C4-2B (cell line): ENCODE measurements around the gene DHX16.

Experiments
- ZFX ChIP-seq: fragments of 450-650 bp; IDR thresholded peaks from 2 replicates; pipeline ENCODE4 v1.6.1; 2017
- TF ChIP-seq, protein P1 (sequence below): fragments of 450-650 bp; conservative IDR thresholded peaks from 2 replicates; pipeline ENCODE4 v1.5.1; 2017; ENCODE audit warnings: mild to moderate bottlenecking

DNA sequence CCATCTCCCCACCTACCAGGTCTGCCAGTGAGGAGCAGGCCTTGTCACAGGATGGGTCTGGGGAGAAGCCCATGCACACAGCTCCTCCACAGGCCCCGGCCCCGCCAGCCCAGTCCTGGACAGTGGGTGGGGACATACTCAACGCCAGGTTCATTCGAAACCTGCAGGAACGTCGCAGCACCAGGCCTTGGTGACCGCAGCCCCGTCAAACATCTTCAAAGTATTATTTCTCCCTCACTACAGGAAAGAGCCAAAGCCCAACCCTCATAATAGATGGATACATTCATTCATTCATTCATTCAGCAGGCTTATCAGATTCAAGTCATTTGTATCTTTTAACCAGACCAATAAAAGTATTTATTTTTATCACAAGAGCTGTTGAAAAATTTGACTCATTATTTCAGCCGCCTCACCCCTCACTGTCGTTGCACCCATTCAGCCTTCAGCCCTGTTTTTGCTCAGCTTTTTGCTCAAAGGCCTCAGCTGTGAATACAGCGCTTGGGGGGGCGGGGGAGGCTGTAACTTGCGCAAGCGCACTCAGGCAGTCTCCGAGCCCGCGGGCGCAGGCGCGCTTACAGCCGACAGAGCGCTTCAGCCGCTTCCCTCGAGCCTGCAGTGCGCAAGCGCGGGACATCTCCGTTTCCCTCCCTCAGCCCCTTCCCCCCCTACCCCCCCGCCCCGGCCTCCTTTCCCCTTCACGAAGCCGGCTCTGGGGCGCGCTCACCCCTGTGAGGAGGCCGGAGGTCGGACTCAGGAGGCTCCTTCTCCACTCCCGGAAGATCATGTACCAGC lies 26.2 kb downstream of the DHX16 start, which contains the start of gene C6orf136:
- TF ChIP-seq, protein P1, sequence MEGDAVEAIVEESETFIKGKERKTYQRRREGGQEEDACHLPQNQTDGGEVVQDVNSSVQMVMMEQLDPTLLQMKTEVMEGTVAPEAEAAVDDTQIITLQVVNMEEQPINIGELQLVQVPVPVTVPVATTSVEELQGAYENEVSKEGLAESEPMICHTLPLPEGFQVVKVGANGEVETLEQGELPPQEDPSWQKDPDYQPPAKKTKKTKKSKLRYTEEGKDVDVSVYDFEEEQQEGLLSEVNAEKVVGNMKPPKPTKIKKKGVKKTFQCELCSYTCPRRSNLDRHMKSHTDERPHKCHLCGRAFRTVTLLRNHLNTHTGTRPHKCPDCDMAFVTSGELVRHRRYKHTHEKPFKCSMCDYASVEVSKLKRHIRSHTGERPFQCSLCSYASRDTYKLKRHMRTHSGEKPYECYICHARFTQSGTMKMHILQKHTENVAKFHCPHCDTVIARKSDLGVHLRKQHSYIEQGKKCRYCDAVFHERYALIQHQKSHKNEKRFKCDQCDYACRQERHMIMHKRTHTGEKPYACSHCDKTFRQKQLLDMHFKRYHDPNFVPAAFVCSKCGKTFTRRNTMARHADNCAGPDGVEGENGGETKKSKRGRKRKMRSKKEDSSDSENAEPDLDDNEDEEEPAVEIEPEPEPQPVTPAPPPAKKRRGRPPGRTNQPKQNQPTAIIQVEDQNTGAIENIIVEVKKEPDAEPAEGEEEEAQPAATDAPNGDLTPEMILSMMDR: no peak
- TF ChIP-seq ZFX: no peak
